HG03025 (cell line): ENCODE measurements around the gene ARSB.

Experiments
- ATAC-seq: cut with Tn5 transposase; IDR thresholded peaks from one replicate; pipeline ENCODE4 v1.9.1; 2021; ENCODE audit warnings: mild to moderate bottlenecking, moderate library complexity; ENCODE audit not compliant: unreplicated experiment, low FRiP score

Gene ARSB

GRCh38 chr5:78761840-78762239 is 223.3 kb downstream of the ARSB start:
- no peak for ATAC-seq

GRCh38 chr5:78760770-78761169 is 224.3 kb downstream of the ARSB start:
- ATAC-seq: no peak

GRCh38 chr5:78760366-78760765 is 224.7 kb downstream of the ARSB start:
- no peak for ATAC-seq

GRCh38 chr5:78758169-78758839 is 226.8 kb downstream of the ARSB start:
- ATAC-seq: peak; percentile 61

- peak; percentile 34 for ATAC-seq
These were observed 227.6 kb downstream of the ARSB start for GRCh38 chr5:78757269-78758053.

- ATAC-seq: no peak
These were observed 228.3 kb downstream of the ARSB start for GRCh38 chr5:78756858-78757257.

GRCh38 chr5:78755822-78756429 is 229.2 kb downstream of the ARSB start:
- ATAC-seq: no peak

GRCh38 chr5:78754655-78755054 is 230.5 kb downstream of the ARSB start:
- no peak for ATAC-seq

- no peak for ATAC-seq
These were observed 232.0 kb downstream of the ARSB start for GRCh38 chr5:78753093-78753531.

GRCh38 chr5:78751872-78752271 is 233.2 kb downstream of the ARSB start:
- ATAC-seq: no peak

GRCh38 chr5:78750281-78750680 is 234.8 kb downstream of the ARSB start:
- ATAC-seq: no peak

- ATAC-seq: no peak
These were observed 237.3 kb downstream of the ARSB start for GRCh38 chr5:78747705-78748359.

- no peak for ATAC-seq
These were observed 238.1 kb downstream of the ARSB start for GRCh38 chr5:78747055-78747454.

GRCh38 chr5:78746021-78746770 is 238.9 kb downstream of the ARSB start:
- no peak for ATAC-seq

GRCh38 chr5:78744951-78745534 is 240.1 kb downstream of the ARSB start:
- ATAC-seq: no peak

GRCh38 chr5:78741019-78741418 is 244.1 kb downstream of the ARSB start:
- no peak for ATAC-seq

GRCh38 chr5:78738693-78739300 is 246.3 kb downstream of the ARSB start:
- ATAC-seq: no peak

- no peak for ATAC-seq
These were observed 247.0 kb downstream of the ARSB start for GRCh38 chr5:78738104-78738503.

GRCh38 chr5:78735834-78736463 is 249.2 kb downstream of the ARSB start:
- no peak for ATAC-seq
